ENCODE results near the gene DACT2.
"Not testable (repeated sequence)": the region's sequence is repeated elsewhere in the genome, so short reads cannot be mapped to it uniquely, and the experiment has no call there.

The DACT2 gene, protein sequence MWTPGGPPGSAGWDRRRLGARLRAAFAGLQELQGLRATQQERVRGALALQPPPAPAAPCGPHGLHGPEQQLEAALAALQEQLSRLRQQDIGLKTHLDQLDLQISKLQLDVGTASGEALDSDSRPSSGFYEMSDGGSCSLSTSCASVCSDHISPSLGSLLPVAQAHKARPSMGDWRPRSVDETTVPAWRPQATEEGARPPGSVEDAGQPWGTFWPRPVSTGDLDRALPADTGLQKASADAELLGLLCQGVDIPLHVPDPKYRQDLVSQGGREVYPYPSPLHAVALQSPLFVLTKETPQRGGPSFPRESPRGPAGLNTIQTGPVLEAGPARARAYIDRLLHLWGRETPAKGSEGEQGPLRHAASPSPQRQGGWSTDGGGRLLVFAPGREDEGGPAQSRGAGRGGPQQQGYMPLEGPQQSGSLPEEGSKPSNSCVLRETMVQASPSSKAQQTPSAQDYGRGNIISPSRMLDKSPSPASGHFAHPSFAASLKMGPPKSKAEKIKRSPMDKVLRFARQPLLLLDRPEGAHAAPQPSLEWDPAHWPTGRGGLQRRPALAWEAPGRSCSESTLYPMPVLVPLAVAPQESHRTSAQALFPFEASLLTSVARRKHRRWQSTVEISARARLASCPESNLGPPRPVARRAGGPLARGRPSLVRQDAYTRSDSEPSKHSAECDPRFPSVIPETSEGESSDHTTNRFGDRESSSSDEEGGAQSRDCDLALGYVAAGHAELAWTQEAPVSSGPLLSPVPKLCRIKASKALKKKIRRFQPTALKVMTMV

DNA sequence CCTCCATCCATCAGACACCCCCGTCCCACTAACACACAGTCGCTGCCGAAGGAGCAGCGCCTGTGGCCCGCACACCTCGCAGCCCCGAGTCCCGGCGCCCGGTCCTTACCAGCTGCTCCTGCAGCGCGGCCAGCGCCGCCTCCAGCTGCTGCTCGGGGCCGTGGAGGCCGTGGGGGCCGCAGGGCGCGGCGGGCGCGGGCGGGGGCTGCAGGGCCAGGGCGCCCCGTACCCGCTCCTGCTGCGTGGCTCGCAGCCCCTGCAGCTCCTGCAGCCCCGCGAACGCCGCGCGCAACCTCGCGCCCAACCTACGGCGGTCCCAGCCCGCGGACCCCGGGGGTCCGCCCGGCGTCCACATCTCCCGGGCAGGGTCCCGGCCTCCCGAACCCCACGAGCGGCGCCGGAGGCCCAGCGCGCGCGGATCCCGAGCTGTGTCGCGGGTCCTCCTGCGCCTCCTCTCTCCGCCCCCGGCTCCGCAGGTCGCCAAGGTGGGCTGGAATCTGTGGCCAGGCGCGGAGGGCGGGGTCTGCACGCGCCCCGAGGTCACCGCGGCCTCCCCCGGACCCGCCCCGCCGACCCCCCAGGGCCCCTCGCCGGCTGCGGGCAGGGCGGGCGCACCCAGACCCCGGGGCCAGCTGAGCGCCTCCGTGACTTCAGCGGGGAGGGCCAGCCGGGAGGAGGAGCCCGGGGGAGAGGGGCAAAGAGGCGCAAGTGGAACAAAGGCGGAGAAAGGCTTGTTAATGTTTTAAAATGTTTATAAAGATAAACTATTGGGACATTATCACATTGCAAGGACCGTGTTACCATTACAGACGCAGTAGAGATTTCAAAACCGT, at the start of gene DACT2:
DACT2 (minus strand) TSS at position 499 of the 833 bp plus-strand sequence; CDS start at position 355, 144 bp downstream.
- DNase-seq = no peak

DNA sequence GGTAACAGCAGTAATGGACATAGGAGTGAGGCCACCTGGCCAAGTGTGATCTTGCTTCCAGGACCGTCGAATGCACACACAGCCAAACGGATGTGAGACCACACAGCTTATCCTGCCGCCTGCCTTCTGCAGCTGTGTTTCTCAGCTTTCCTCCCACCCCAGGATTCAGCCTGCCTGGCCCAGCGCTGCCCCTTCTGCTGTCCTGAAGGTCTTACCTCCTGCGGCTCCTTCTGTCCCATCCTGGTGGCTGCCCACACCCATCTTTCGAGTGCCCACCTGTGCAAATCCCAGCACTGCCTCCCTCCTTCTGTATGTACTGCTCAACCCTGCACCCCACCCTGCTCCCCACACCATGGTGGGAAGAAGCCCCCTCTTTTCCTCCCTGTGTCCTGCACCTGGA, 49.4 kb upstream of the DACT2 start:
- no peak for DNase-seq

DNA sequence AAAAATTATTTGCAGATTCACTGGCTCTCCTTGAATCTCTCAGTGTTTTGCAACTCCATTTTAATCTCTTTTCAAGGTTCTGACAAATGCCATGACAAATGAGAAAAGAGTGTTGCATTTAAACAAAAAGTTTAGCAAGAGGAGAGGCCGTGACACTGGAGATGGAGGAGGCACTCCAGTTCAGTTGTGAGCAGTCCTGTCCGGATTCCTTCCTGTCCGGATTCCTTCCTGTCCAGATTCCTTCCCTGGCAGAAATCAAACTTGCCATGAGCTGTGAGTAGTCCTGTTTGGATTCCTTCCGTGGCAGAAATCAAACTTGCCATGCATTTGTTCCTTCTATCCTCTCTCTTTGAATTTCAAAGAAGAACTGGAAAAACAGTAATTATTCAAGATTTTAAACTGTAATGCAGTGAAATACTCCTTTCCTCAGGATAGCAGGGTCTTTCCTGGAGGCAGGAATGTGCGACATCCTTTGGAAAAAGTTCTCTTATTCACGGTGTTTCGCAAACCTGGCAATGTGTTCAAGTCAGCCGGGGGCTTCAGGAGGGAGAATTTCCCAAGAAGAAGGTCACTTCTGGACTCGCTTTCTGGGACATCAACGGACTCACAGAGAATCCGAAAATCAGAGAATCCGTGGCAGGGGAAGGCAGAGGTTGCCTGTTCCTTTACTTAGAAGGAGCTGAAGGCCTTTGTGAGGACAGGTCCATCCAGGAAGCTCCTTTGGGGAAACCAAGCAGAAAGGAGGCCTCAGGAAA, 48.7 kb upstream of the DACT2 start:
- no peak for DNase-seq

DNA sequence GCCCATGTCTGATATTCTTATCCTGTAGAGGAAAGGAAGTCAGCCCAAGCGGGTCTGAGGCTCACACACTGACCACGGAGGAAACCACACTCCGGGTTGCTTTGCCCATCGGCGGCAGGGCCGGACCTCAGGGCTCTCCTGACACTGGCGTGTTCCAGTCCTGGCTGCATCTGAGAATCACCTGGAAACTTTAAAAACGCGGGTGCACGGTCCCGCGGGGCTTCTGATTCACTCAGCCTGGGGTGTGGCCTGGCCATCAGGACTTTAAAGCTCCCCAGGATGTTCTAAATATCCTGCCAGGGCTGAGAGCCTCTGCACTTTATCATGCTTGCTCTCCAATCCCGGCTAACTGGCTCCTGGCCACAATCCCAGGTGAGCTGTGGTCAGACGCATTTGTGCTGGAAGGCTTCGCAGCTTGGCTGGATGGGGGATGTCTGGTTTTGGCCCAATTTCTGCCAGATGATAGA, 47.7 kb upstream of the DACT2 start:
- no peak for DNase-seq

DNA sequence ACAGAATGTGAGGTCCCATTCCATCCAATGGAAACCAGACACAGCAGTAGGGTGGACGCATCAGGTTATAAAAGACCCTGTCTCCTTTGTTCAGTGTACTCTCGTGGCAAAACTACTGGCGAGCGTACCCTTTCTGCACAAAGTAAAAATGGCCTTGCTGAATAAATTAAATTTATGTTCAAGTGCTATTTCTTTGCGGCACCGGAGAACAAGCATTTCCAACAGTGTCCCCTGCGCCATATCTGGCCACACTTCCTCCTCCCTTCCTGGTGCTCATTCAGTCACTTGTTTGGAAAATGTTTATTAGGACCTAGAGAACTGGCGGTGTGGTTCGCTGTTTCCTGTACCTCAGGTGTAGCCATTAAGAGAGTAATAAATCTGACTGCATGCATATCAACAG, 46.9 kb upstream of the DACT2 start:
- no peak for DNase-seq

DNA sequence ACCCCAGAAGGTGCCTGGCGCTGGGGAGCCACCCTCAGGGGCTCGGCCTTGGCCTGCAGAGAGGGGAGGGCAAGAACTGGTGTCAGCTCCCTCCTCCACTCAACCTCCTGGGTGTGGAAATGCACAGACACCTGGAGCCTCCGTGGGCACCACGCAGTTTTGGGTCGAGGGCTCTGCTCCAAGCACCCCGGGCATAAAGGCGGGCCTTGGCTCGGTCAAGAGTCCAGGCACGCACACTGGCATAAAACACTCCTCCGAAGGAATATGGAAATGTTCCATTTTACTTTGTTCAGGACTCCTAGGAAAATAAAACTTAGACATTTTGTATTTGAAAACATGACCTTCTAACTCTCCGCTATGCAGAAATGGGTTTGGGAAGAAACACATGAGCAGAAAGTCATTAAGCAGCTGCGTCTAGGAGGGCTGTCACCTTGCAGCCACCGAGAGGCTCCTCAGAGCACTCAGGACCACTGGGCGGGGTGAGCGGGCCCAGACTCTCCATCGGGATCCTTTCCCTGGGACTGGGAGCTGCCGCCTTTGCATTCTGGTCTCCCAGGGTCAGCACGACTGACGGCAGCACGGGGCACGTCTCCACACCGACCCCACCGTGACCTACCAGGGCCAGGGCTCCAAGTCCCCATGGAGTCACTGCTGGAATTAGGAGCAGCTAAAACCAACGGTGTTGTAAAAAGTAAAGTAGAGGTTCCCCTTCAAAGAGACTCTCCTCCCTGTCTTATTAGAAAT, 46.0 kb upstream of the DACT2 start:
- DNase-seq = no peak

DNA sequence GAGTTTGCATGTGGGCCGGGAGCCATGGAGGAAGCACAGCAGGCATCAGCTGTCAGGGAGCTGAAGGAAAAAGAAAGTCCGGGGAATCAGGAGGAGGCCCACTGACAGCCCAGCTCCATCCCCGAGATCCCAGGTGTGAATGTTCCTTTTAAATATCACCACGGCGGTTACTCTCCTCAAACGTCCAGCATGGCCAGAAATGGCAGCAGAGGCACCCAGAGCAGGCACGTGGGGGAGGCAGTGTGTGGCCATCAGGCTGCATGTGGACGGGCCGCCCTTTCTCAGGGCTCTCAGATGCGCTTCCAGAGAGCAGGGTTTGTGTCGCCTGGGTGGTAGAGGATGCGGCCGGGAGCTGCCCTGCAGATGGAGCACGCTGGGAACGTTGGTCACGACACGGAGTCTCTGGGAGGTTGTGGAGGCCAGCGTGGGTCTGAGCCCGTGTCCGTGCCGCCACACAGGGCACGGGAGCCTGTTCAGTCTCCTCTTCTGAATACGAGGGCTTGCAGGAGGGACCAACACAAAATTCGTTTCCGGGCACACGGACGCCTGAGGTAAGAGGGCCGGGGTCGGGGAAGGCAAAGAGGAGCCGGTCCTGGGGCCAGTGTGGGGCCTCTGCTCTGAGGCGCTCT, 45.3 kb upstream of the DACT2 start:
- no peak for DNase-seq

DNA sequence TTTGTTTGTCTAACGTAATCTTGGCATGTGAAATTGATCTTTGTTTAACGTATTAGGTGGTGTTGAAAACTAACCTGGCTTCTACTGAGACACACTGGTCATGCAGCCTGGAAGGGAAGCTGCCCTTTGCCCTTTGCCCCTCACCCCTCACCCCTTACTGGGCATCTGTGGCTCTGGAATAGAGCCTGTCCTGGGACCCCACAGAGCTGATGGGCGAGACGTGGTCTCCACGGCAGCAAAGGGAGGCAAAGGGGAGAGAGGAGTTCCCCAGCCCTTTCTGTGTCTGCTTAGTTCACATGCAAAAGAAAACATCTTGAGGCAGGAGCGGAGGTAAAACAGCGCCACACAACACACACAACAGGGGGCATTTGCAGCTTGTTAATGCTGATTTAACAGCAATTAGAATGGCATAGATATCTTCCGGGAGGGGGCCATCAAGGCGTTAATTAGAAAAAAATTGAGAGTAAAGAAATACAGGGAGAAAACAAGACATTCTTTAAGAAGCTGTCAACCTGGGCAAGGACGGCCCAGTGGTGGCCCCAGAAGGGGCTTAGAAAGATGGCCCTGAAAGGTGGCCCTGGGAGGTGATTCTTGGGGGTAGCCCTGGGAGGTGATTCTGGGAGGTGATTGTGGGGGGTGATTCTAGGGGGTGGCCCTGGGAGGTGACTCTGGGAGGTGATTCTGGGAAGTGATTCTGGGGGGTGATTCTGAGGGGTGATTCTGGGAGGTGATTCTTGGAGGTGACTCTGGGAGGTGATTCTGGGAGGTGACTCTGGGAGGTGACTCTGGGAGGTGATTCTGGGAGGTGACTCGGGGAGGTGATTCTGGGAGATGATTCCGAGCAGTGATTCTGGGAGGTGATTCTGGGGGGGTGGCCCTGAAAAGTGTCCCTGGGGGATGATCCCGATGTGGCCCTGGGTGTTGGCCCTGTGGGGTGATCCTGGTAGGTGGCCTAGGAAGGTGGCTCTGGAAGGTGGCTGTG, 44.5 kb upstream of the DACT2 start:
- no peak for DNase-seq

DNA sequence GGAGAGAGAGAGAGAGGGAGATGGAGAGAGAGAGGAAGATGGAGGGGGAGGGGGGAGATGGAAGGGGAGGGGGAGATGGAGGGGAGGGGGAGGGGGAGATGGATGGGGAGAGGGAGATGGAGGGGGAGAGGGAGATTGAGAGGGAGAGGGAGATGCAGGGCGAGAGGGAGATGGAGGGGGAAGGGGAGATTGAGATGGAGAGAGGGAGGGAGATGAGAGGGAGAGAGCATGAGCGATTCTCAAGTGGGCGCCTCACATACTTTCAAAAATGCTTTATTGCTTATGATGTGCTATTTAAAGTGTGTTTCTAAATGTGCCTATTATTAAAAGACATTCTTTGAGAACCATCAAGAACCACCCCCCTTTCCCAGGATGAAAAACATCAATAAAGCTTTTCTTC, 43.7 kb upstream of the DACT2 start:
- DNase-seq = no peak

DNA sequence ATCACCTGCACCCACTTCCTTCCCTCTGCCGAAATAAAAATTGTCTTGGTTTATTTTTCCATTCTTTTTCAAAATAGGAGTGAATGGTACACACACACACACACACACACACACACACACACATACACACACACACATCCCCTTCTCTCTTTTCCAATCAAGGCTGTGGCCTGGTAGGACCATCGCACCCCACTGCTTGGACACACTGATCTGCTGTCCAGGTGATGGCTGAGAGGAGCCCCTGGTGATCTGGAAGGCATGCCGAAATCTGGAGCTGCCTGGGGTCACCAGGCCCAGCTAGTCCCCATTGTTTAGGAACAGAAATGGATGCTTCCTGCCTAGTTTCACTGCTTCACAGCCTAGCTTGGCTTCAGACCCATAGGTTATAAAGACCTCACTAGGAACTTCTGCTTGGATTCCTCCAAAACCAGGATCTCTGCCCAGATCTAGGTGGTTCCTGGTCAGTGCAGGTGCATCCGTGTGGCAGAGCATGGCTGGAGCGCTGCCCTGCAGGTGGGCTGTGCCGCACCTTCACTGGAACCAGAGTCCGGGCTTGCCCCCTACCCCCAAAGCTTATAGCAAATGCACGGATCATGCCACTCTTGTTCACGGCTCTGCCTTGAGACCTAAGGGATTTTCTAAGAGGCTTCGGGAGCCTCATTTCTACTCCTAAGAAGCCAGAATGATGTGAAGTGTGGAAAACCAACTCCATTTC, 42.9 kb upstream of the DACT2 start:
- DNase-seq = no peak

DNA sequence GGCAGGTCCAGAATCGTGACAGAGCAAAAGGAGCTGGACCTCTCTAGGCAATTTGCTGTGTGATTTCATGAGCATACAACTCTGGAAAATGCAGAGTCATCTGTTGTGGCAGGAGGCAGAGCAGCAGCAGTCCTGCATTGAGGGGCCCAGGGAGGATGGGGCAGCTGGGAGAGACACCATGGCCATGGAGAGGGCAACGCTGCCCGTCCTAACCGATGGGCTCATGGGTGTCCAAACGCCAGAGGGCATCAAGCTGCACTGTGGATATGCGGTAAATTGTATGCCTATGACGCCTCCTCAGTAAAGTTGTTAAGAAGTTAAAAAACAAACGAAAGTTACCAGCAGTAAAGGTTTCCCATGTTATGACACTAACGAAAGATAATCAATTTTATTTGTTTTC, 42.2 kb upstream of the DACT2 start:
- DNase-seq = no peak

DNA sequence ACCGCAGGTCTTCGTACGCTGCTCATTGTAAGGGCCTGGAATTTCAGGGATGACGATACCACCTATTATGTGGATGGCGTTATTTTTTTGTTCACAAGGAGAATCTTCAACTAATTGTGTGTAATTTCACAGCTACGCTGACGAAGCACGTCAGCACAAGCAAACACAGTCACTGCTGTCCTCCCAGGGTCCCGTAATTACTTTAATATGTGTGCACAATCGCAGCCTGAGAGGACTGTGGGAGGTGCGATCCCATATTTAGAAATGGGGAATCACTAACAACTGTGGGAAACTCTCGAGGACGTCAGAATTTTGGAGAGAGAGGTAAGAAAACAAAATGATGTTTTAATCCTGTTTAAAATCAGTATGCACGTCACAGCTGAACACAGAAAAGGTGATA, 40.2 kb upstream of the DACT2 start:
- no peak for DNase-seq

DNA sequence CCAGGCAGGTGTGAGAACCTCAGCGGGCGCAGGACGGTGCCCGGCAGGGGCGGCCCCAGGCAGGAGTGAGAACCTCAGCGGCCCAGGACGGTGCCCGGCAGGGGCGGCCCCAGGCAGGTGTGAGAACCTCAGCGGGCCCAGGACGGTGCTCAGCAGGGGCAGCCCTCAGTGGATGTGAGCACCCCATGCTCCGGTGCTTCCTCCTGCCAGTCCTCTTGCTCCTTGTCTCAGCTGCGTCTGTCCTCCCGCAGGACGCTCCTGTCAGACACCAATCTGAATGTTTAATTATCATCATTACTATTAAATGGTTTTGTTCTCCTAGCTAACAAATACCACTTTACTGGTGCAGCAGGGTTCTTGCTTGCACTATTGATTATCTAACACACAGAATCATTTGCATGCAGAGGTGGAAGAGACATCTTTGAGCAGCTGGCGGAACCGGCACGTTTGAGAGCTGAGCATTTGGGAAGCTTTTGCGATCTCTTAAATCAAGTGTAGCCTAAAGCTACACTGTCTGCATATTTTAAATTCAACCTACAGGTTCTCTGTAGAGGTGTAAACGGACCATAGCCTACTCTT, 39.4 kb upstream of the DACT2 start:
- no peak for DNase-seq

DNA sequence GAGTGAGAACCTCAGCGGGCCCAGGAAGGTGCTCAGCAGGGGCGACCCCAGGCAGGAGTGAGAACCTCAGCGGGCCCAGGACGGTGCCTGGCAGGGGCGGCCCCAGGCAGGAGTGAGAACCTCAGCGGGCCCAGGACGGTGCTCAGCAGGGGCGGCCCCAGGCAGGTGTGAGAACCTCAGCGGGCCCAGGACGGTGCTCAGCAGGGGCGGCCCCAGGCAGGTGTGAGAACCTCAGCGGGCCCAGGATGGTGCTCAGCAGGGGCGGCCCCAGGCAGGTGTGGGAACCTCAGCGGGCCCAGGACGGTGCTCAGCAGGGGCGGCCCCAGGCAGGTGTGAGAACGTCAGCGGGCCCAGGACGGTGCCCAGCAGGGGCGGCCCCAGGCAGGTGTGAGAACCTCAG, 37.3 kb upstream of the DACT2 start:
- DNase-seq = not testable (repeated sequence)

DNA sequence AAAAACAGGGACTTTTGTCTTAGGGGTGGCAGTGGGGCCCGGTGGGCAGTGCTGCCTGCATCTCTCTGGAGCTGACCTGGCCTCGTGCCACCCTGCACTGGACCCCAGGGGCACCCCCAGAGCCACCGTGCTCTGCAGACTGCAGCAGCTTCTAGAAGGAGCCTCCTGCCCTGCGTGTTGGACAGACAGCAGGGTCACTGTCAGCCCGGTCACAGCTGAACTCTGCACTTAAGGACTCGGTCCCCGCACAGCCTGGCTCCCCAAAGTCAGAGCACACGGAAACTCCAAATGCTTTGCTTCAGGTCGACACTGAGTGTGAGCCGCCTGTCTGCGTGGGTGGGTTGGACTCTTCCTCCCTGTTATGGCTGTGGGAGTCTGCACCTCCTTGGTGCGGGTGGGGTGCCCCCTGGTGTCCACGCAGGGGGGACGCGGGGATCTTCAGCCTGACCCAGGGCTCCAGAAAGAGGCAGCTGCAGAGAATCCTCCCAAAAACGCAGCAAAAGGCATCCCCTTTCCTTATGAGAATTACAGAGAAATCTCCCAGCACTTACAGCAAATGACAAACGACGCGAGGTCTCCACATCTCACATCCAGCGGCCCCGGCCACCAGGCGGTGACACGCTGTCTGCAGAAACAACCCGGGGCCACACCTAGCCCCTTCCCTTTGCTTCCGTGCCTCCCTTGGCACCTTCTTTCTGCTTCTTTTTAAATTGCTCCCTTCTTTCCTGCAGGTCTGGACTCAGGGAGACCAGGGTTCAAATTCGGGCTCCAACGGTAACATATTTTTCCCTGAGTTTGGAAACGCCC, 36.3 kb upstream of the DACT2 start:
- DNase-seq = peak in 8 of 14 donors; percentile 8 to 72 (median 28)

DNA sequence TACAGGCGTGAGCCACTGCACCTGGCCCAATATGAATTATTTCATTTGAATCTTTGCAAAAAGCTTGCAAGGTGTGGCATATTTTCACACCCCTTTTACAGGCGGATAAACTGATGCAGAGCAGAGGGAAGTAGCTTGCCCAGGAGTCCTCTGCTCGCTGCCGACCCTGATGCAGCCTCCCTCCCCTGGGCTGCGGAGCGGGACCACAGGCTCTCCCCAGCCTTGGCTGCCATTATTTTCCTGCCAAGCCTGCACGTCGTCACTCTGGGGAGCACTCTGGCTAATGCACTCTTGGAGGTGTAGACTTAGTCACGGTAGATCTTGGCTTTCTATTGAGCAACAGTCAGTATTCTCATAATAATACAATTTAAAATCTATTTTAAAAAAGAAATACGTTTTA, 34.8 kb upstream of the DACT2 start:
- DNase-seq = no peak

DNA sequence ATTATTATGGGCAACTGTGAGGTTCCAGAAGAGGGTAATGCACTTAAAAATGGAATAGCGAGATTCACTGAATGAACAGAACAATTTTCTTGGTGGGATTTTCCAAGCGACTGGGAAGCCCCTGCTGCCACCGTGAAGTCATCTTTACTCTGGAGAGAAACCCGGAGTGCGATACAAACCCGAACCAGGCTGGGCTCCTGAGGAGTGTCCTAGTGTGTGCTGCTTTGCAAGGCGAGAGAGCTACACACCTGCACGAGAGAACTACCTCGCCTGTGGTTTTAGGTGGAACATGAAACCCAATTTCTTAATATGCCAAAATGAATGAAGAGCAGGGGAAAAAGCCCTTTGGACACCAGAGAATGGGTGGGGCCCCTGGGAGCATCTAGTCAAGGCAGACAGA, 33.5 kb upstream of the DACT2 start:
- no peak for DNase-seq

DNA sequence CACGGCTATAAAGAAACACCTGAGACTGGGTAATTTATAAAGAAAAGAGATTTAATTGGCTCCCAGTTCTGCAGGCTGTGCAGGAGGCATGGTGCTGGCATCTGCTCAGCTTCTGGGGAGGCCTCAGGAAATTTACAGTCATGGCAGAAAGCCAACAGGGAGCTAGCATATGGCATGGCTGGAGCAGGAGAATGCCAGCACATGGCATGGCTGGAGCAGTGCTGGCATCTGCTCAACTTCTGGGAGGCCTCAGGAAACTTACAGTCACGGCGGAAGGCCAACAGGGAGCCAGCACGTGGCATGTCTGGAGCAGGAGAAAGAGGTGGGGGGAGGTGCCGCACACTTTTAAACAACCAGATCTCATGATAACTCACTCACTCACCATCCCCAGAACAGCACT, 32.5 kb upstream of the DACT2 start:
- no peak for DNase-seq
